ENCODE results near the gene LSM2. TPM values are rescaled to one million over a fixed set of nuclear protein-coding genes. Genes with fewer than 3 reads are reported as not detected.

The LSM2 gene
- total and polyA plus RNA-seq, 9 of the 15 experiments (the other 6 are each of a cell fraction or from before 2014, with no cell fraction given), result 154 to 407 (median 223) TPM

GRCh38 chr6:31821301-31822035 lies 14.7 kb upstream of the LSM2 start (continued):
- TF ChIP-seq RREB1 (CRISPR knock-in tag; IDR thresholded peaks at IDR 0.05), result peak; percentile 55
- 0 out of 2 replicates have a peak, but pooled peaks have one; percentile 13 for TF ChIP-seq ZBTB2 (IDR thresholded peaks at IDR 0.05)
- no peak for TF ChIP-seq ZBTB8A (IDR thresholded peaks at IDR 0.05; ENCODE audit: partially characterized antibody)
- peak; percentile 86 for TF ChIP-seq RBBP5 (IDR thresholded peaks at IDR 0.05; ENCODE audit: borderline replicate concordance, insufficient read depth, low read length, poor library complexity, severe bottlenecking)
- TF ChIP-seq SRF (CRISPR knock-in tag; IDR thresholded peaks at IDR 0.05), result 0 out of 4 replicates have a peak, but pooled peaks of 1 of the 2 experiments have one; percentile 4
- peak; percentile 79 for TF ChIP-seq HNRNPLL (IDR thresholded peaks at IDR 0.05; ENCODE audit: low read depth, low read length, poor library complexity, severe bottlenecking)
- peak; percentile 11; the same call in 1 of the 2 replicates for TF ChIP-seq NR1H2 (CRISPR knock-in tag; IDR thresholded peaks at IDR 0.05)
- peak; percentile 51 for TF ChIP-seq GABPB1 (CRISPR knock-in tag; IDR thresholded peaks at IDR 0.05)
- TF ChIP-seq ZNF407 (IDR thresholded peaks at IDR 0.05; ENCODE audit: low read depth), result peak; percentile 61
- TF ChIP-seq THRAP3 (IDR thresholded peaks at IDR 0.05; ENCODE audit: borderline replicate concordance), result no peak
- no peak for TF ChIP-seq ZNF436 (CRISPR knock-in tag; IDR thresholded peaks at IDR 0.05)
